Activated naive CD4-positive, alpha-beta T cell treated with anti-CD3 and anti-CD28 coated beads, Interleukin-2, amount 50 U/mL, for 72 hours (primary cell): ENCODE results near the gene TSPY9. TPM values are rescaled to one million over a fixed set of nuclear protein-coding genes. Genes with fewer than 3 reads are reported as not detected.
"Not testable (repeated sequence)": the region's sequence is repeated elsewhere in the genome, so short reads cannot be mapped to it uniquely, and the experiment has no call there.

Experiments
- ATAC-seq, 2 donors: fragments of 150-1000 bp; cut with Tn5 transposase; 2 replicates each; pipeline ENCODE4 v1.10.0; 2021; ENCODE audit warnings: mild to moderate bottlenecking in 2 of 2, moderate library complexity in 2 of 2
- DNase-seq, 2 donors: peaks; one replicate each; pipeline ENCODE4 v3.0.0; 2021 to 2022; ENCODE audit warnings: low spot score in 2 of 2
- H3K27ac Mint-ChIP-seq, 2 donors: one replicate each; pipeline ENCODE4 v1.8.0; 2022; ENCODE audit warnings: mild to moderate bottlenecking in 2 of 2, mixed read lengths in 2 of 2
- H3K36me3 Mint-ChIP-seq, 2 donors: one replicate each; pipeline ENCODE4 v1.8.0; 2022; ENCODE audit warnings: mixed read lengths in 2 of 2
- H3K9me3 Mint-ChIP-seq, 2 donors: one replicate each; pipeline ENCODE4 v1.8.0; 2022; ENCODE audit warnings: mixed read lengths in 2 of 2
- total RNA-seq, 2 donors: library from RNA; stranded (reverse); gene quantifications; one replicate each; pipeline ENCODE4 v1.2.3, GENCODE V29; 2022

The TSPY9 gene
- total RNA-seq = not detected

GRCh38 chrY:9486967-9487366 is at the start of gene TSPY9:
TSPY9 (plus strand) TSS chrY:9487267; CDS start chrY:9487313, 46 bp downstream.
- H3K36me3 Mint-ChIP-seq, ATAC-seq, H3K9me3 Mint-ChIP-seq: not testable (repeated sequence)

GRCh38 chrY:9466655-9467054 is 20.4 kb upstream of the TSPY9 start, which contains the start of gene TSPY1:
TSPY1 (plus strand) TSS chrY:9466955; CDS start chrY:9467001, 46 bp downstream.
- DNase-seq, H3K36me3 Mint-ChIP-seq, H3K27ac Mint-ChIP-seq, ATAC-seq, H3K9me3 Mint-ChIP-seq: not testable (repeated sequence)

More at GRCh38 chrY:9486967-9487366, at the start of gene TSPY9:
- not testable (repeated sequence) for H3K27ac Mint-ChIP-seq, DNase-seq

GRCh38 chrY:9504396-9504795 is 17.3 kb downstream of the TSPY9 start:
- not testable (repeated sequence) for H3K9me3 Mint-ChIP-seq, H3K27ac Mint-ChIP-seq, ATAC-seq, DNase-seq, H3K36me3 Mint-ChIP-seq

GRCh38 chrY:9516287-9516686 is 29.2 kb downstream of the TSPY9 start:
- not testable (repeated sequence) for H3K9me3 Mint-ChIP-seq, H3K27ac Mint-ChIP-seq, DNase-seq, H3K36me3 Mint-ChIP-seq, ATAC-seq

- not testable (repeated sequence) for ATAC-seq
These were observed 40.5 kb downstream of the TSPY9 start, which contains the start of gene TSPY10 for GRCh38 chrY:9527580-9527979. TSPY10 (plus strand) TSS chrY:9527880; CDS start chrY:9527926, 46 bp downstream.

More at GRCh38 chrY:9527580-9527979, 40.5 kb downstream of the TSPY9 start, which contains the start of gene TSPY10:
- not testable (repeated sequence) for H3K27ac Mint-ChIP-seq, DNase-seq, H3K36me3 Mint-ChIP-seq, H3K9me3 Mint-ChIP-seq

Other genes starting within 250 kb of the TSPY9 start
- gene TSPY4, start 149.8 kb upstream of the TSPY9 start, total RNA-seq = not detected
- not detected for gene TSPY8, start 129.5 kb upstream of the TSPY9 start, total RNA-seq
- gene TSPY3, start 88.8 kb upstream of the TSPY9 start, total RNA-seq = not detected
- not detected for gene TSPY1, start 20.3 kb upstream of the TSPY9 start, total RNA-seq
- not detected for gene TSPY10, start 40.6 kb downstream of the TSPY9 start, total RNA-seq